ENCODE data around the gene CACNA1D. TPM values are rescaled to one million over a fixed set of nuclear protein-coding genes. Genes with fewer than 3 reads are reported as not detected.

Gene CACNA1D
- total RNA-seq, 1 donor from 2014 or later, result 39.2 TPM

DNA sequence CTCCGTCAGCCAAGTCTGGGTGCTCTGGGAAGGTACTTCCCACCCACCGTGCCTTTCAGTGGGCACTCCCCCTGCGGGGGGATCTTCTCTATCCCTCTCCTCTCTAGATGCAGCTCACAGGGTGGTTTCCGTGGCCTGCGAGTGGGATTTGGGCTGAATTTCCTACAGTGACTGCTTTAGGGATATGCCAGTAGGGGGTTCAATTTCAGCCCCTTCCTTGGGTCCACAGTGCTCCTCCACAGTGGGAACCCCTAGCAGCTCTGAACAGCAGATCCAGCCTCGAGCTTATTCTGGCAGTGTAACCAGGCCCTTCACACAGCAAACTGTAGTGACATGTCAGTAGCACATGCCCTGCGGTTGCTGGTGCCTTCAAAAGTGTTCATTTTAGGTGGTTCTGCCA, 196.1 kb downstream of the CACNA1D start:
- no peak for DNase-seq (ENCODE audit: low spot score)

DNA sequence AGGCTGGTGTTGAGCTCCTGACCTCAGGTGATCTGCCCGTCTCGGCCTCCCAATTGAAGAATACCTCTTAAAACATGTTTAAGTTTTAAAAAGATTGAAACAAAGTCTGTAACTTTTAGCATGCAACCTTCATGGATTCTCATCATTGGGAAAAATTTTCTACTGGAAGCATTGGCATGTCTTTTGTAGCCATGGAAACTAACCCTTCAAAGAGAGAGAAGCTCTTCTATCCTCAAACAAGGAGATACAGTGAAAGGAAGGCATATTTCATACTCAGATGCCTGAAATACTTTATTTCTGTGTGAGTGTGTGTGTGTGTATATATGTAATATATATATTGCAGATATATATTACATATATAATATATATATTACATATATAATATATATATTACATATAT, 196.9 kb downstream of the CACNA1D start:
- no peak for DNase-seq (ENCODE audit: low spot score)

DNA sequence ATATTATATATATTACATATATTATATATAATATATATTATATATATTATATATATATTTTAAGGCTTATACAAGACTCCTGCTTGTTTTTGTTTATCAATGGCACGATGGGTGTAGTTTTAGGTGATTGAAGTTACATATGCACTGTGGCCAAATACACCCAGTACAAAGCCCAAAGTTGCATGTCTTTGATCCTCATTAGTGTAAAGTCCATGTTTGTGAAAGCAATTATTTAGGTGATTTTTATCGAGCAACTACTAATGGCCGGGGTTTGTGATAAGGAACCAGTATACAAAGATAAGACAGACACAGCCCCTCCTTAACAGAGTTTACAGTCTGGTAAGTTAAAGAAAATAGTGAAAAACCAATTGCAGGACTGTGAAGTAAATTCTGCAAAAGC, 197.5 kb downstream of the CACNA1D start:
- DNase-seq (ENCODE audit: low spot score), result no peak

DNA sequence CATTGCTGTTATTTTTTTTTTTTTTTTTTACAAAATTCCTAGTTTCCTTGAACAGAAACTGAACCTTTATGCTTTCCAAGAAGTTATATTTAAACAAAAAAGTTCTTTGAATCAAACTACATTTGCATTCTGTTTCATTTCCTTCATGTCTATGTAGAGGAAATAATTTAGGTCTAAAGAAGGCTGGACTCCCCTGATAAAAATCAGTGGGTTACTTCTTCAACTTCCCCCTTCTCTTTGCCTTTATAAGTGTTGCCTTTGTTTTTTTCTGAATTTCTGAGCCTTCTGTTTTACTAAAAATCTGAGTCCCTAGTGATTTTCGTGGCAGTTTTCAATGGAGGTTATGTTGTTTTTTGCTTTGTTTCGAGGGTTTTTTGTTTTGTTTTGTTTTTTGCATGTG, 199.0 kb downstream of the CACNA1D start:
- no peak for DNase-seq (ENCODE audit: low spot score)

DNA sequence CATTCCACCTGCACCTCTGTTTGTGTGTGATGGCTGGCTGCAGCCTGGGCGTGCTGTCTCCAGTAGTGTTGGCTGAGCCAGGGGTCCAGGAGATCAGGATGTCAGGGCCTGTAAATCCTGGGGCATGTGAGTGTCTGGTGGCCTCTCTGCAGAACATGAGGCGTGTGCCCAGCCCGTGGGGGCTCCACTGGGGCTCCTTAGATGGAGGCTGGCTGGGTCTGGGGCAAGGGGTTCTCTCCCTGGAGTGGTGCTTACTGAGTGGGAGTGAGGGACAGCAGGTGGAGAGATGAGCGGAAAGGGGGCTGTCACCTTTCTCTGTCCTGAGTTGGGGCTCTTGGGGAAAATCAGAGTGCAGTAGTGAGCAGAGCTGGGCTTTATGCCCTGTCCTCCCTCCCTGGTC, 199.6 kb downstream of the CACNA1D start:
- no peak for DNase-seq (ENCODE audit: low spot score)

DNA sequence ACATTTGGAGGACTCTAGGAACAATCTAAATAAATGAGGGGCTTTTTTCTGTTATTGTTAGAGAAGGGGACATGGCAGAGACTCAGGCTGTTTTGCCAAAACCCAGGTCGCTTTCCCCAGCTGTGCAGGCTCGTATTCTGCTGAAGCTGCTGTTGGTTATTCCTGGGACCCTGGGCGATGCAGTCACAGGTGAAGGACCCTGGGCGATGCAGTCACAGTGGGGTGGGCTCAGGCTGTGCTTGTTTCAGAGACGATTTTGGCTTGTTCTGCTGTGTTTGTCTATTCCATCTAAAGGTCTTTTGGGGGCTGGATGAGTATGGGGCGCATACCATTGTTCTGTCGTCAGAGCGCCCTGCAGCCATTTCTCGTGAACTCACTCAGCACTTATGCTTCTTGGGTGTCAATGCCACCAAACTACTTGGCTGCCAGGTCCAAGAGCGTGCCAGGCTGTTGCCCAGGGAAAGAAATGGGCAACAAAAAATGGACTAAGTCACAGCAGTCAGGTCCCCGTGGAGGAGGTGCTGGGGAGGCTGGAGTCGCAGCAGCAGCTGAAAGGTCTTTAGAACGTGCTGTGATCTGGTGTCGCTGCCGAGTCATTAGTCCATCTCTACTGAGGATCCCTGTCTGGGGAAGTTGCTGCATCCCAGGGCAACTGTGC, 200.4 kb downstream of the CACNA1D start:
- DNase-seq (ENCODE audit: low spot score), result no peak

DNA sequence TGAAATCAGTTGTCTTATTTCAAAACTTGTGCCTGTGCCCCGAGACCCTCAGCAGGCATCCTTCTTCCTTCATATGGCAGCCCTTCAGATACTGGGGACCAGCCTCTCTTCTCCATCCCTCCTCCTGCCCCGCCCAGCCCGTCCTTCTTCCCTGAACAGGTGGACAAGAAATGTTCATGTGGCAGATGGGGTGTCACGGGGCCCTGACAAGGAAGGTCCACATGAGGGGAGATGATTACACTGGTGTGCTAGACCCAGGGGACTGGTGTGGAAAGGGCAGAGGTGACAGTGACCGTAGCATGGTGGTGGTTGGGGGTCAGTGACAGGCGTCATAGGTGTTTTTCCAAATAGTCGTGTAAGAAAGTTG, 200.9 kb downstream of the CACNA1D start:
- DNase-seq (ENCODE audit: low spot score), result peak; percentile 5

DNA sequence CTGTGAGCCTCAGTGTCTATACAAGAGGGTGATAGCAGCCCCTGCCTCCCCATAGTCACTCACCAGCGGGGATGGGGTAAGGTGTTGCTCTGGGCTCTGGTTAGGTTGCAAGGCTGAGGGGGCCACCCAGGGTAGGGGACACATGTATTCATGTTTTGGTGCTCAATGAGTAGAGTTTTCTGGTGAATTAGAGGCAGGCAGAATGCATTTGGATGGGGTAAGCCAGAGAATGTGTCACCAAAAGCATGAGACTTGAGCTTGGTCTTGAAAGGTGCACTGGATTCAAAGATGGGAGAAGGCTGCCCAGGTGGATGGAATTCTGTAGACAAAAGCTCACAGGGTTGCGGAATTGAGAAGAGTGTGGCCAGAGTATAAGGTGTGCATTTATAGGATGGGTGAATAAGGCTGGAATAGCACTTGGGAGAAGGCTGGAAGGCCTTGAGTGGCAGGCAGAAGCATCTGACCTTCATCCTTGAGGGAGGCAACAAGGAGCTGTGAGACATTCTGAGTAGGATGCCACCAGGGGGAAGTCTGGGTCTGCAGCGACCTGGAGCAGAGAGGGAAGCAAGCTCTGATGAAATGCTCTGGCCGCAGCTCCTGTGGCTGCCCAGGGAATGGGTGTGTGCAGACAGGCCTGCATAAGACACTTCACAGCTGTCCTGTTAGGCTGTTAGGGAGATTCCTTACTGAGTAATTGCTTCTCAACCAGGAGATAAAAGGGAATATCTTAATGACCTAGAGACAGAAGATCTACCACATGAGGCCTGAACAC, 202.2 kb downstream of the CACNA1D start:
- DNase-seq (ENCODE audit: low spot score), result peak; percentile 47

DNA sequence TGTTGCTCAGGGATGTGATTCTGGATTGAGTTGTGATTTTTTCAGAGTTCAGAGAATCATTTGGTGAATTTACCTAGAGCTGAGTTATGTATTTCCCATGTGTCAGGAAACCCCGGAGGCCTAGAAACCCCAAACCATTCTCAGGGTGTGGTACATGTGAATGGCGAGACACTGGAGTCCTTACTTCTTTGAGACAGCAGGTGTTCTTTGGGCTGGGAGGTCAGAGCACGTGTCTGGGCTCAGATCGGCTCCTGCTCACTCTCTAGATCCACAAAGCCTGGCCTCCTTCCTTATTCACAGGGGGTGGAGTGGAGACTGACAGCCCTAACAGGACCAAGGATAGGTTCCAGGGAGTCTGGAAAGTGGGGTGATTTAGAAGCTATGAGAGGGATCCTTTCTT, 206.0 kb downstream of the CACNA1D start:
- DNase-seq (ENCODE audit: low spot score), result no peak

DNA sequence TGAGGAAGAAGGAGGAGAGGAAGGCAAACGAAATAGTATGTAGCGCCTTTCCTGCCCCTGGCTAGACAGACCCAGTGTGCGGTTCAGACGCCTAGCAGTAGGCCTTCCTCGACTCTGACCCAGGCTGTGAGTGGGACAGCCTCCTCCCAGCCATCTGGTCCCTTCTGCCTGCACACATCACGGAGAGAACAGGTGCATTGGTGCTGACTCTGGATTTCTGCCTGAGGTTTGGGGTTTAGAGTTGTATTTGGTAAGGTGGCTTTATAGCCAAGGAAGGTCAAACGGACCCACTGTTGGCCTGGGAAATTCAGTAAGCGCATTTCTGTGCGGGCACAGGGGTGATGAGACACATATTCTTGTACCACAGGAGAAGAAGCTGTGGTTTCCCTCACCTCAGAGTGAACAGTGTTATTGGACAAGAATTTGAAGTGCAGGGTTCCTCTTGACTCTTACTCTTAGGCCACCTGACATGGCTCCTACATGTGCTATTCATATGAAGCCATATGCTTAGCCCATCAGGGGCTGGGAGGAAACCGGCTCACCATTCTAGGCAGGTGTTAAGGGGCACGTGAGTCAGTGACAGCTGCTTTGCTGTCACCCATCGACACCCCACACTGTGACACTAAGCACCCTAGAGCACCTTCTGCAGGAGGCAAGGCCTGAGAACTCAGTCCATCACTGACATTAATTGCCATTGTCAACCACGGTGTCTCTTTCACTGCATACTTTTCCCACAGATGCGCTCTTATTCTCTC, 208.5 kb downstream of the CACNA1D start:
- DNase-seq (ENCODE audit: low spot score), result peak; percentile 4

DNA sequence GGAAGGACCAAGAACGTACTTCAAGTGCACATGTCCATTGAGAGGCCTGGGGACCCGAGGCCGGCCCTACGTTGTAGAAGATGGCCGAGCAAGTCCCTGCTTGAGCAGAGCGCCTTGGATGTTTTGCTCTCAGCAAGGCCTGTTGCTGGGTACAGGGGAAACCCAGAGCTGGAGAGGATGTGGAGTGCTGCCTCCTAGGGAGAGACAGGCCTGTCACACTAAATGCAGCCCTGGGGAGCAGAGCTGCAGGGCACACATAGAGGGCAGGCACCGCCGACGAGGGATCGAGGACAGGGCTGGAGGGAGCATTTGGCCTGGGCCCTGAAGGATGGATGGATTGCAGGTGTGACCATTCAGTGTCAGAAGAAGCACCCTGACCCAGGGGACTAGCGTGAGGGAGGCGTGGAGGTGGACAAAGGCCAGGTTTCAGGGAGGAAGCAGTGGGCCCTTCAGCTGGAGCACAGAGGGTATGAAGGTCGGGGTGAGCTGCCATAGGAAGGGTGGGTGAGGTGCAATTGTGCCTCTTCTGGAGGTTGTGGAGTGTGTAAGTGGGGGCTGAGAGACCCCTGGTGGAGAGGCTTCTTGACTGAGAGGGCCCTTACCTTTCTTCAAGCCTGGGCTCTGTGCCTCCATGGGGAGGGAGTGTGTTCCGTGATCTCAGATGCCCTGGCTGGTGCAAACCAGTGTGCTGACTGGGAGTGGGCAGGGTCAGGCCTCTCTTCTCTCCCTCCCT, 209.4 kb downstream of the CACNA1D start:
- DNase-seq (ENCODE audit: low spot score), result peak; percentile 9

DNA sequence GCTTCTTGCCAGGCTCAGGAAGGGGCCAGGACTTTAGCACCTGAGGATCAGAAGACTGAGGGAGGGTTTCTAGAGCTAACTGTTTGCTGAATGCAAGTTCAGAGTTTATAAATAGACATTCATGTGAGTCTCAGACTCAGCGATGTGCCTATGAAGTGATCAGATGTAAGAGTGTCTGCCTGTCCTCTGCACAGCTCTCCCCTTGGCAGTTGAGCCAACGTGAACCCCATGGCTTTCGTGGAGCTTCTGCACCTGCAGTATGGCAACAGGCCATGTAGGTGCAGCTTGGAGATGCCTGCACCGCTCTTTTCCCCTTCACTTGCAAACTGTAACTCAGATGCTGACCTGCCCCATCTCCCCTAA, 209.9 kb downstream of the CACNA1D start:
- peak; percentile 2 for DNase-seq (ENCODE audit: low spot score)

DNA sequence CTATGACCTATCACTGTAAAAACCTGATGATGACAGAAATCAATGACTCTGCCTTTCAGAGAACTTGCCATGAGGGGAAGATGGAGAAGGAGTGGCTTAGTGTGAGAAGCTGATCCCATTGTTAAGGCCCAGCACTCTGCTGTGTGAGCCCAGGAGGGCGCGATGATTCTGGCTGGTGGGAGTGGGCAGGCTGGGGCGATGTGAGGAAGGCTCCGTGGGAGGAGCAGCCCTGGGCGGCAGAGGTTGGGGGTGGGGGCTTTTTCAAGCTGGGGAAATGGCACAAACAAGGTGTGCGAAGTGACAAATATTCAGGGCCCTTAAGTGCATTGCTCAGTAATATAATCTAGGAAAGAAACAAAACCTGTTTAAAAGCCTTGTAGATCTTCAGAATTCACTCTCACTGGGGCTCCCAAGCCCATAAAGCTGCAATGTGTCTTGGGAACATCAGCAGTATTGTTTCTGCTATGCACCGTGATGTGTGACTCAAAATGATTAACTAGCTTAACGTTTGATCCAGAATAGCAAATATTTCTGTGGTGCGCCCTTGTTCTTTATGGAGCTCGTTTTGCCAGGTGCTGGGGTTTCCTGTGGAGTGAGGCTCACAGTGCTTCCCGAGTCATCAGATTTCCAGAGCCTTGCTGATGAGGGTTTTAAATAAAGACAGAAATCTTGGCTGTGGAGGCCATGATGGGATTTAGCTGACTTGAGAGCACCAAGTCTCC, 210.8 kb downstream of the CACNA1D start:
- peak; percentile 6 for DNase-seq (ENCODE audit: low spot score)

DNA sequence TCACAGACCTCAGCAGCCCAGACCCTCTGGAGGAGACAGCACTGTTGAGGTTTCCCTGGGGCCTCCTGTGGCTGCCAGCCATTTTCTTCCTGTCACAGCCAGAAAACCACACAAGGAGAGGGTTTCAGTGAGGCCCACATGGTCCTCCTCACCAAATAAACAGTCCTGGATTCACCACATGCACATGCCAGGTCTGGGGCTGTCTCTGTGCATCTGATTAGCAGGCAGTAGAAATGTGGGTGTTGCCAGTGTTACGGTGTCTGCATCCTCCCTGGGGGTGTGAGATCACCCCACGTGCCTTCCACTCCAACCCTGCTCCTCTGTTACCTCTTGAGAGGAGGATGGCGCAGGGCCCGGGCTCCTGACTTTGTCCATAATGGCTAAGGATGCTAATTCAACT, 211.4 kb downstream of the CACNA1D start:
- DNase-seq (ENCODE audit: low spot score), result peak; percentile 6

DNA sequence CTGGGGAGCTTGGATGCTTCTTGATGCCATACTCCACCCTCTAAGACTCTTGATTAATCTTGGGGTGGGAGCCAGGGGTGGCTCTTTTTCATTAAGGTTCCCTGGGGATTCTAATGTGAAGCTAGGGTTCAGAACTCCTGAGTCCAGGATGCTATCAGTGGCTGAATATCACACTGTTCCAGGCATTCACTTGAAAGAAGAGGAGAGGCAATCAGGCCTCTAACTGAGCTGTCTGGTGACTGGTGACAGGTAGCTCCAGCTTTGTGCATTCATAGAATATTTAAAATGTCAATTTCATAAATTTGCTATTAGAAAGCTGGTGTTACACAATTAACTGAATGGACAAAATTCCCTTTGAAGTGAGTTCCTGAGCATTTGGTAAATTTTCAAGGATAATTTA, 212.8 kb downstream of the CACNA1D start:
- no peak for DNase-seq (ENCODE audit: low spot score)

DNA sequence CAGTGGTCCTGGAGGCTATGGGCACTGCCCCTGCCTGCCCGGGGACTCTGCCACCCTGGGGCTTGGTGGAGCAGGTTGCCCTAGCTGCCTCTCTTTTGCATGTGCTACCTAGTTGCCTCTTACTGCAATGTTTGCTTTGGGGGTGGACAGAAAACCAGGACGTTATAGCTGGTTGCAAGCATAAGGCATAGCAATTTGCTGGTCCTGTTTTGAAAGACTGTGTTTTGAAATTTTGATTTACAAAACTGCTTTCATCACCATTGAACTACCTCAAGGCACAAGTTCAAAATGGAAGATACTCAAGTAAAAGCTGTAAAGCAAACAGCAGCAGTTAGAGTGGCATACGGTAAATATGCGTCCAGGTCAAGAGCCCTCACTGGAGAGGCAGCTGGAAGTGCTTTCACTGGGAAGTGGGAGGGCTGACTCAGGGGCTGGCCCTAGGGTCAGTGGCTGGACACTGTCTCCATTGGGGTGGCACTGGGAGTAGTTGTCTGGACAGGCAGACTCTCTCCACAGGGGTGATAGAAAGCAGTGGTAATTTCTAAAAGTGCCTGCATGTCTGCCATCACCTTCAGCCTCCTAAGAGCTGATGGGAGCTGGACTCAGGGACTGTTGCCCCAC, 213.7 kb downstream of the CACNA1D start:
- no peak for DNase-seq (ENCODE audit: low spot score)

DNA sequence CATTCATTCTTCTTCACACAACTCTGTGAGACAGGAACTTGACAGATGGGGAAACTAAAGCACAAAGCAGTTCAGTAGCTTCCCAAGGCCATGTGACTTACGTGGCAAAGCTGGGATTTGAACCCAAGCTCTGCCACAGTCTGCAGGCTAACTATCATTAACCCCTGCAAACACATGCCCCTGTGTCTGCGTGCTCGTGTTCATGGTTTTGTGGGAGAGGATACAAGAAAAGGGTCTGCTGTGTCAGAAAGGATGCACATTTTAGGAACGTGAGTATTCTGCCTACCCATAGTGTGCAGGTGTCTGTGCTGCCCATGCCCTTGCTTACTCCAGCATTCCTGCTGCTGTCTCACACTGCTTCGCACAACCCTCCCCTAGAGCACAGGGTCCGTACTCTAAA, 214.8 kb downstream of the CACNA1D start:
- peak; percentile 6 for DNase-seq (ENCODE audit: low spot score)

DNA sequence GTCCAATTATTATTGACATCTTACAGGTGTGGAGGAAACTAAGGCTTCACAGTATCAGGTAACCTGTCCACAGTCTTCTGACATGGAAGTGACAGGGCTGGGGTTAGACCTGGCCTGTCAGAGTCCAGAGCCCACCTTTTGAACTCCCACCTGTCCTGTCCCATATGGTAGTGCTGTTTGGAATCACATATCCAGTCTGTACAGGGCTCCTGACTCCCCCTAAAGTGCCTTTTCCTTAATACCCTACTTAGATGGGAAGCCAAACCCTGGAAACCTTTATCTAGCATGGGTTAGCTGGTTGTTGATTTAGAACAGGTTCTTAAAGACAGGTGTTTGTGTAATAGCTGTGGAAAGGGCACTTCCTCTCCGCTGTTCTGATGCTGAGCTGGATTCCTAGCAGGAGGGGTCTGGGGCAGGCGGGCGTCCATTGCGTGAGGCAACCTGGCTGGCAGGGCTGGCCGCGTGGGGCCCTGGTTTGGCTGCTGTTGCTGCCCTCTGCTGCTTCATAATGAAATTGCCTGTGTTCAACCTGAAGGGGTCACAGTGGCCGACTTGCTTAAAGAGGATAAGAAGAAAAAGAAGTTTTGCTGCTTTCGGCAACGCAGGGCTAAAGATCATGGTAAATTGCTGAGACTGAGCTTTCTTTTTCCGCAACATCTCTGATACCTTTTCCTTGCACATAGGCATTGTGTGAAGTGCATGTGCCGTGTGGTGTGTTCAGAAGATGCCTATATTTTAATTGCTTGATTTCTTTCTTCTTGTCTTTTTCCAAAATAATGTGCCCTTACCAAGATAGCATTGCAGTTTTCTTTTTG, 215.7 kb downstream of the CACNA1D start:
- peak; percentile 55 for DNase-seq (ENCODE audit: low spot score)

DNA sequence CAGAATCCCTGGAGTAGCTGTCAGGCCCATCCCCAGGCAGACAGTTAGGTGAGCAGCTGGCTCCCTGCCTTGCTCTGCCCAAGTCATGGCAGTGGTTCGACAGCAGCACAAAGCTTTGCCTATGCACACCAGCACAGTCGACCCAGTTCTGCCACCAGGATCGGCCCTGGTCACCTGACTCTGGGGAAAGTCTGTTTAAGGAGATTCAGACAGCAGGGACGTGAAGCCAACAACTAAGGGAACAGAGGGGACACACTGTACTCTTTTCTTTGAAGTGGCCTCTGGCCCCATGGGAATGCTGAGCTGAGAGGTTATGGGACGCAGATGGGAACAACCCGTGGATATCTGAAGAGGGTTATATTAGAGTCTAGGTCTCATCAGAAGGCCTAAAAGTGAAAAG, 217.0 kb downstream of the CACNA1D start:
- no peak for DNase-seq (ENCODE audit: low spot score)

DNA sequence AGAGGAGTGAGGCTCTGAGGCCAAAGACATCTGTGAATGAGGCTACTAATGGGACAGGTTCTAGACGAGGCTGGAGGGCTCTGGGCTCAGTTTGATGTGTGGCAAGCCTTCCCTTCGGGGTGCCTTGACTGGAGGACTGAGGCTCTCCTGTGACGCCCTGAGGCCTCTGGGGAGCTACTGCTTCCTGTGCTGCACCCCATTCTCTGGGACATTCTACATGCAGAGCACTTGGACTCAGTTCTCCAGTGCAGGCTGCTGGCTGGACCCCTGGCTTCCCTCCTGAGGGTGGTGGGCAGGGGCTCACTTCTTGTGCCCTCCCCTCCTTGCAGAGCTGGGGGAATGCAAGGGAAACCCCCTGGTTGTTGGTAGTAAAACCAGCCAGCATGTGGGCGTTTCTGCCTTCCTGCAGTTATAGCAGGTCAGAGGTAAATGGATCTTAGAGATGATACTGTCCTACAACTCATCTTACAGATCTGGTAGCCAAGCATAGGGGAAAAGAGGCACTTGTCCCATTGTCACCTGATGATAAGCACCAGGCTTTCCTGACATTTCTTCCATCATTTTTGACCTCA, 218.5 kb downstream of the CACNA1D start:
- DNase-seq (ENCODE audit: low spot score), result no peak
